ENCODE results near the gene VSX1.

DNA sequence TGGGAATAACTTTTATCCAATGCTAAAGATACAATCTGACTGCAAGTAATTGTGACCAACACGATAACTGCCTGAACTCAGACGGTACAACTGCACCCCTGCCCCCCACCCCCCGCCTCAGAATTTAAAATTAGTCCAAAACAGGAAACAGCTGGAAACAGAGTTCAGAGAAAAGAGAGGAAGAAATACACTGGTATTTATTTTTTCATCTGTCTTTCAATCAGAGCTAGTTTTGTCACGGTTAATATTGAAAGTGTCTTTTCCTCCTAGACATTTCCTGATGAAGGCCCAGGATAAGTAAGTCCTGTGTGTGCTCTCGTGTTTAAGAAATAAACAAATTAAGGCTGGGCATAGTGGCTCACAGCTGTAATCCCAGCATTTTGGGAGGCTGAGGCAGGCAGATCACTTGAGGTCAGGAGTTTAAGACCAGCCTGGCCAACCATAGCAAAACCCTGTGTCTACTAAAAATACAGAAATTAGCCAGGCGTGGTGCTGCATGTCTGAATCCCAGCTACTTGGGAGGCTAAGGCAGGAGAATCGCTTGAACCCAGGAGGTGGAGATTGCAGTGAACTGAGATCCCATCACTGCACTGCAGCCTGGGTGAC, 45.5 kb downstream of the VSX1 start:
- no peak for TF ChIP-seq KLF16 (tag by site-specific recombination; IDR thresholded peaks at IDR 0.05)
- TF ChIP-seq, protein P1, sequence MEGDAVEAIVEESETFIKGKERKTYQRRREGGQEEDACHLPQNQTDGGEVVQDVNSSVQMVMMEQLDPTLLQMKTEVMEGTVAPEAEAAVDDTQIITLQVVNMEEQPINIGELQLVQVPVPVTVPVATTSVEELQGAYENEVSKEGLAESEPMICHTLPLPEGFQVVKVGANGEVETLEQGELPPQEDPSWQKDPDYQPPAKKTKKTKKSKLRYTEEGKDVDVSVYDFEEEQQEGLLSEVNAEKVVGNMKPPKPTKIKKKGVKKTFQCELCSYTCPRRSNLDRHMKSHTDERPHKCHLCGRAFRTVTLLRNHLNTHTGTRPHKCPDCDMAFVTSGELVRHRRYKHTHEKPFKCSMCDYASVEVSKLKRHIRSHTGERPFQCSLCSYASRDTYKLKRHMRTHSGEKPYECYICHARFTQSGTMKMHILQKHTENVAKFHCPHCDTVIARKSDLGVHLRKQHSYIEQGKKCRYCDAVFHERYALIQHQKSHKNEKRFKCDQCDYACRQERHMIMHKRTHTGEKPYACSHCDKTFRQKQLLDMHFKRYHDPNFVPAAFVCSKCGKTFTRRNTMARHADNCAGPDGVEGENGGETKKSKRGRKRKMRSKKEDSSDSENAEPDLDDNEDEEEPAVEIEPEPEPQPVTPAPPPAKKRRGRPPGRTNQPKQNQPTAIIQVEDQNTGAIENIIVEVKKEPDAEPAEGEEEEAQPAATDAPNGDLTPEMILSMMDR (tag by site-specific recombination; IDR thresholded peaks at IDR 0.05): no peak
- TF ChIP-seq ZNF302 (tag by site-specific recombination; IDR thresholded peaks at IDR 0.05; ENCODE audit: low read depth): no peak
- TF ChIP-seq YY1 (tag by site-specific recombination; IDR thresholded peaks at IDR 0.05): no peak
- no peak for TF ChIP-seq ZNF146 (tag by site-specific recombination; IDR thresholded peaks at IDR 0.05)
- TF ChIP-seq ZNF776 (tag by site-specific recombination; IDR thresholded peaks at IDR 0.05; ENCODE audit: borderline replicate concordance): no peak

Measured in HEK293 (cell line).